SJSA1 (cell line): ENCODE results near the gene FHOD1. TPM values are rescaled to one million over a fixed set of nuclear protein-coding genes. Genes with fewer than 3 reads are reported as not detected.
A peak's percentile ranks its signal among the peaks of the same experiment; 100 is the strongest.

Experiments used
- DNase-seq, 2 experiments: peaks; one replicate each; pipeline ENCODE4 v3.0.0-alpha.2; 2015 to 2020; ENCODE audit warnings: low spot score in 2 of 2, low read depth in 1 of 2
- H3K27ac ChIP-seq: fragments of 250-450 bp; sonication (Bioruptor Pico); 2 replicates; pipeline ENCODE4 v1.5.1; 2020; ENCODE audit warnings: mild to moderate bottlenecking, moderate library complexity
- H3K27me3 ChIP-seq: fragments of 250-450 bp; sonication (Bioruptor Pico); replicated peaks from 2 replicates; pipeline ENCODE4 v1.5.1; 2020; ENCODE audit warnings: mild to moderate bottlenecking, moderate library complexity
- H3K36me3 ChIP-seq: fragments of 250-450 bp; sonication (Bioruptor Pico); 2 replicates; pipeline ENCODE4 v1.5.1; 2020; ENCODE audit warnings: mild to moderate bottlenecking
- H3K4me1 ChIP-seq: fragments of 250-450 bp; sonication (Bioruptor Pico); replicated peaks from 2 replicates; pipeline ENCODE4 v1.6.1; 2021; ENCODE audit warnings: mild to moderate bottlenecking
- H3K4me3 ChIP-seq: fragments of 250-450 bp; sonication (Bioruptor Pico); 2 replicates; pipeline ENCODE4 v1.5.1; 2020; ENCODE audit warnings: mild to moderate bottlenecking
- H3K9me3 ChIP-seq: fragments of 250-450 bp; sonication (Bioruptor Pico); replicated peaks from 2 replicates; pipeline ENCODE4 v1.5.1; 2020; ENCODE audit warnings: mild to moderate bottlenecking
- total RNA-seq: library from RNA; depleted of rRNA; stranded (reverse); fragments of >200 nt; shearing (Covaris generic); gene quantifications from 2 replicates; pipeline ENCODE4 v1.2.3, GENCODE V29; 2014

The FHOD1 gene
- total RNA-seq, 1 experiment from 2014 or later = 15.8 TPM

- no peaks in the 10 kb centered on the region for H3K27me3 ChIP-seq
- no peak for DNase-seq
- H3K9me3 ChIP-seq = no peaks in the 10 kb centered on the region
- no peak overlapping the region for H3K4me3 ChIP-seq
- peaks cover 41% of the 10 kb centered on the region for H3K36me3 ChIP-seq
- peaks cover 13% of the 10 kb centered on the region for H3K4me1 ChIP-seq
- H3K27ac ChIP-seq = no peak overlapping the region
Observed at GRCh38 chr16:67207249-67208091, 39.8 kb downstream of the FHOD1 start.

GRCh38 chr16:67206838-67207248, 40.4 kb downstream of the FHOD1 start:
- no peak overlapping the region for H3K27ac ChIP-seq
- H3K27me3 ChIP-seq = no peaks in the 10 kb centered on the region
- H3K4me3 ChIP-seq = no peak overlapping the region
- peaks cover 48% of the 10 kb centered on the region for H3K36me3 ChIP-seq
- H3K9me3 ChIP-seq = no peaks in the 10 kb centered on the region
- H3K4me1 ChIP-seq = peaks cover 13% of the 10 kb centered on the region
- DNase-seq = no peak

GRCh38 chr16:67206129-67206837, 41.0 kb downstream of the FHOD1 start:
- no peak overlapping the region for H3K4me3 ChIP-seq
- no peaks in the 10 kb centered on the region for H3K27me3 ChIP-seq
- no peak overlapping the region for H3K27ac ChIP-seq
- peaks cover 13% of the 10 kb centered on the region for H3K4me1 ChIP-seq
- H3K9me3 ChIP-seq = no peaks in the 10 kb centered on the region
- H3K36me3 ChIP-seq = peaks cover 53% of the 10 kb centered on the region
- no peak for DNase-seq

GRCh38 chr16:67204076-67204475, 43.2 kb downstream of the FHOD1 start:
- DNase-seq = no peak
- Histone ChIP-seq H3K27ac (no peak overlapping the region), H3K4me3 (no peak overlapping the region), H3K4me1 (peaks cover 13% of the 10 kb centered on the region), H3K27me3 (no peaks in the 10 kb centered on the region), H3K9me3 (no peaks in the 10 kb centered on the region), H3K36me3 (peaks cover 67% of the 10 kb centered on the region)

- Histone ChIP-seq H3K27ac (no peak overlapping the region), H3K4me1 (peaks cover 8% of the 10 kb centered on the region), H3K9me3 (no peaks in the 10 kb centered on the region), H3K27me3 (no peaks in the 10 kb centered on the region), H3K4me3 (no peak overlapping the region), H3K36me3 (peaks cover 78% of the 10 kb centered on the region)
- DNase-seq = no peak
Observed at GRCh38 chr16:67202956-67203493, 44.3 kb downstream of the FHOD1 start.

GRCh38 chr16:67202426-67202825, 44.9 kb downstream of the FHOD1 start:
- Histone ChIP-seq H3K4me1 (peaks cover 2% of the 10 kb centered on the region), H3K27me3 (no peaks in the 10 kb centered on the region), H3K4me3 (no peak overlapping the region), H3K36me3 (peaks cover 81% of the 10 kb centered on the region), H3K9me3 (no peaks in the 10 kb centered on the region), H3K27ac (no peak overlapping the region)
- no peak for DNase-seq

GRCh38 chr16:67201411-67202345, 45.6 kb downstream of the FHOD1 start:
- H3K27me3 ChIP-seq = no peaks in the 10 kb centered on the region
- H3K36me3 ChIP-seq = peaks cover 81% of the 10 kb centered on the region
- H3K9me3 ChIP-seq = no peaks in the 10 kb centered on the region
- DNase-seq = no peak
- no peaks in the 10 kb centered on the region; the same call in 1 of the 2 replicates for H3K4me1 ChIP-seq
- no peak overlapping the region for H3K27ac ChIP-seq
- no peak overlapping the region for H3K4me3 ChIP-seq

GRCh38 chr16:67200491-67200890, 46.8 kb downstream of the FHOD1 start:
- Histone ChIP-seq H3K9me3 (no peaks in the 10 kb centered on the region), H3K4me3 (no peak overlapping the region), H3K36me3 (peaks cover 82% of the 10 kb centered on the region), H3K27ac (no peak overlapping the region), H3K27me3 (no peaks in the 10 kb centered on the region), H3K4me1 (no peaks in the 10 kb centered on the region)
- DNase-seq = no peak

- H3K36me3 ChIP-seq = peaks cover 89% of the 10 kb centered on the region
Observed at GRCh38 chr16:67199808-67200198, 47.5 kb downstream of the FHOD1 start.

GRCh38 chr16:67199011-67199807, 48.1 kb downstream of the FHOD1 start, which contains the start of gene ELMO3:
Gene ELMO3, plus strand, starts transcription at chr16:67199131. Its CDS starts 196 bp downstream, at chr16:67199327.
- no peak for DNase-seq
- Histone ChIP-seq H3K9me3 (no peaks in the 10 kb centered on the region), H3K36me3 (peaks cover 90% of the 10 kb centered on the region), H3K4me1 (no peaks in the 10 kb centered on the region; the same call in 1 of the 2 replicates), H3K4me3 (no peak within 1 kb of the TSS), H3K27me3 (no peaks in the 10 kb centered on the region), H3K27ac (no peak within 1 kb of the TSS)

More at GRCh38 chr16:67199808-67200198, 47.5 kb downstream of the FHOD1 start:
- no peaks in the 10 kb centered on the region for H3K27me3 ChIP-seq
- no peak overlapping the region for H3K4me3 ChIP-seq
- no peak for DNase-seq
- no peaks in the 10 kb centered on the region for H3K9me3 ChIP-seq
- no peak overlapping the region for H3K27ac ChIP-seq
- H3K4me1 ChIP-seq = no peaks in the 10 kb centered on the region

GRCh38 chr16:67198238-67198734, 49.0 kb downstream of the FHOD1 start:
- peaks cover 92% of the 10 kb centered on the region for H3K36me3 ChIP-seq
- no peaks in the 10 kb centered on the region for H3K27me3 ChIP-seq
- H3K4me3 ChIP-seq = no peak overlapping the region
- H3K9me3 ChIP-seq = no peaks in the 10 kb centered on the region
- peak in 1 of 2 experiments; percentile 30 for DNase-seq
- H3K4me1 ChIP-seq = peaks cover 5% of the 10 kb centered on the region
- no peak overlapping the region for H3K27ac ChIP-seq

GRCh38 chr16:67197704-67198103, 49.6 kb downstream of the FHOD1 start:
- Histone ChIP-seq H3K36me3 (peaks cover 92% of the 10 kb centered on the region), H3K4me1 (peaks cover 11% of the 10 kb centered on the region), H3K4me3 (no peak overlapping the region), H3K9me3 (no peaks in the 10 kb centered on the region; the same call in 1 of the 2 replicates), H3K27ac (no peak overlapping the region), H3K27me3 (no peaks in the 10 kb centered on the region)
- no peak for DNase-seq
